HepG2 (cell line): ENCODE data around the gene PLEKHH3. TPM values are rescaled to one million over a fixed set of nuclear protein-coding genes. Genes with fewer than 3 reads are reported as not detected.

Experiments used
- AGO1 ChIP-seq: fragments of 200-400 bp; formaldehyde crosslinking; IDR thresholded peaks from 2 replicates; pipeline ENCODE4 v1.6.1; 2017; ENCODE audit warnings: mild to moderate bottlenecking, low read depth, low read length, moderate library complexity; ENCODE audit not compliant: poor library complexity, severe bottlenecking
- HOXA3 ChIP-seq: sonication (generic); formaldehyde crosslinking; IDR thresholded peaks from 2 replicates; pipeline ENCODE4 v1.5.0; 2020; ENCODE audit warnings: missing genetic modification reagents
- ISX ChIP-seq: sonication (generic); formaldehyde crosslinking; conservative IDR thresholded peaks from 2 replicates; pipeline ENCODE4 v1.5.0; 2020; ENCODE audit warnings: missing genetic modification reagents
- KDM2A ChIP-seq: sonication (generic); formaldehyde crosslinking; IDR thresholded peaks from 2 replicates; pipeline ENCODE4 v1.4.0; 2020; ENCODE audit warnings: low read depth, missing genetic modification reagents, borderline replicate concordance
- LCORL ChIP-seq, 2 experiments: fragments of 450-650 bp in 1 of 2; sonication (generic) in 1 of 2; formaldehyde crosslinking in 1 of 2; IDR thresholded peaks; 2 replicates each; pipeline versions ENCODE4 v1.5.0 to v1.6.1; 2017 to 2020; ENCODE audit warnings: antibody characterized with exemption in 1 of 2, missing genetic modification reagents in 1 of 2
- MAZ ChIP-seq, 2 experiments: sonication (generic) in 1 of 2; formaldehyde crosslinking in 1 of 2; IDR thresholded peaks; 2 replicates each; pipeline versions ENCODE4 v1.5.0 to v1.6.1; 2012 to 2020; ENCODE audit warnings: low read depth in 2 of 2, mild to moderate bottlenecking in 2 of 2, borderline replicate concordance in 1 of 2, improper control_type of control experiment in 1 of 2, low read length in 1 of 2, missing genetic modification reagents in 1 of 2, moderate library complexity in 1 of 2
- MTA1 ChIP-seq: sonication (generic); formaldehyde crosslinking; IDR thresholded peaks from 2 replicates; pipeline ENCODE4 v1.4.0; 2020; ENCODE audit warnings: missing genetic modification reagents, mild to moderate bottlenecking, borderline replicate concordance
- NFYB ChIP-seq: sonication (generic); formaldehyde crosslinking; IDR thresholded peaks from 2 replicates; pipeline ENCODE4 v1.4.0; 2020; ENCODE audit warnings: missing genetic modification reagents
- NPAS2 ChIP-seq: sonication (generic); formaldehyde crosslinking; IDR thresholded peaks from 2 replicates; pipeline ENCODE4 v1.8.0; 2022; ENCODE audit warnings: mild to moderate bottlenecking, missing genetic modification reagents, borderline replicate concordance
- REPIN1 ChIP-seq: sonication (generic); formaldehyde crosslinking; IDR thresholded peaks from 2 replicates; pipeline ENCODE4 v1.8.0; 2022; ENCODE audit warnings: missing genetic modification reagents, low read depth, mild to moderate bottlenecking, borderline replicate concordance
- THYN1 ChIP-seq: sonication (generic); formaldehyde crosslinking; IDR thresholded peaks from 2 replicates; pipeline ENCODE4 v1.8.1; 2023; ENCODE audit warnings: low read depth, mild to moderate bottlenecking, moderate library complexity, missing genetic modification reagents, borderline replicate concordance
- ZNF24 ChIP-seq: fragments of 450-650 bp; IDR thresholded peaks from 2 replicates; pipeline ENCODE4 v1.6.1; 2017; ENCODE audit warnings: antibody characterized with exemption, mild to moderate bottlenecking
- ZNF33B ChIP-seq: sonication (generic); formaldehyde crosslinking; IDR thresholded peaks from 2 replicates; pipeline ENCODE4 v1.5.1; 2020; ENCODE audit warnings: mild to moderate bottlenecking, missing genetic modification reagents
- ZNF768 ChIP-seq: sonication (generic); formaldehyde crosslinking; IDR thresholded peaks from 2 replicates; pipeline ENCODE4 v1.4.0; 2020; ENCODE audit warnings: missing genetic modification reagents
- polyA plus RNA-seq, 8 experiments: library from polyadenylated mRNA; depleted of rRNA in 3 of 8; stranded (reverse) in 7 of 8; unstranded in 1 of 8; fragments of >200 nt; fragmentation: Illumina TruSeq in 4 of 8; extraction: Trizol in 4 of 8; gene quantifications; 2 replicates each; pipeline versions ENCODE4 v1.2.1 to v1.2.3, GENCODE V29; 2011 to 2016; ENCODE audit warnings: low read depth in 4 of 8, missing spikeins in 1 of 8, mixed read lengths in 1 of 8; ENCODE audit not compliant: insufficient read depth in 1 of 8
- total RNA-seq, 5 experiments: library from RNA; depleted of rRNA; stranded (reverse); fragments of >200 nt; fragmentation: Illumina TruSeq; extraction: Trizol; gene quantifications; 2 replicates each; pipeline ENCODE4 v1.2.3, GENCODE V29; 2016; ENCODE audit warnings: low read depth in 1 of 5
- TF ChIP-seq, protein P1 (sequence below), 2 experiments: sonication (generic) in 1 of 2; formaldehyde crosslinking in 1 of 2; IDR thresholded peaks; 2 replicates each; pipeline versions ENCODE4 v1.6.1 to v1.9.0; 2014 to 2022; ENCODE audit warnings: antibody characterized with exemption in 1 of 2, borderline replicate concordance in 1 of 2, inconsistent platforms in 1 of 2, low read depth in 1 of 2, missing genetic modification reagents in 1 of 2
- TF ChIP-seq, protein P2 (sequence below): sonication (generic); formaldehyde crosslinking; IDR thresholded peaks from 2 replicates; pipeline ENCODE4 v1.4.0; 2020; ENCODE audit warnings: low read depth, mild to moderate bottlenecking, missing genetic modification reagents
- TF ChIP-seq, protein P3 (sequence below): sonication (generic); formaldehyde crosslinking; IDR thresholded peaks from 2 replicates; pipeline ENCODE4 v1.5.0; 2020; ENCODE audit warnings: mild to moderate bottlenecking, missing genetic modification reagents

The PLEKHH3 gene
- total and polyA plus RNA-seq, 2 of the 13 experiments (the other 11 are each of a cell fraction or from before 2014, with no cell fraction given): 6.0 to 19.9 TPM

DNA sequence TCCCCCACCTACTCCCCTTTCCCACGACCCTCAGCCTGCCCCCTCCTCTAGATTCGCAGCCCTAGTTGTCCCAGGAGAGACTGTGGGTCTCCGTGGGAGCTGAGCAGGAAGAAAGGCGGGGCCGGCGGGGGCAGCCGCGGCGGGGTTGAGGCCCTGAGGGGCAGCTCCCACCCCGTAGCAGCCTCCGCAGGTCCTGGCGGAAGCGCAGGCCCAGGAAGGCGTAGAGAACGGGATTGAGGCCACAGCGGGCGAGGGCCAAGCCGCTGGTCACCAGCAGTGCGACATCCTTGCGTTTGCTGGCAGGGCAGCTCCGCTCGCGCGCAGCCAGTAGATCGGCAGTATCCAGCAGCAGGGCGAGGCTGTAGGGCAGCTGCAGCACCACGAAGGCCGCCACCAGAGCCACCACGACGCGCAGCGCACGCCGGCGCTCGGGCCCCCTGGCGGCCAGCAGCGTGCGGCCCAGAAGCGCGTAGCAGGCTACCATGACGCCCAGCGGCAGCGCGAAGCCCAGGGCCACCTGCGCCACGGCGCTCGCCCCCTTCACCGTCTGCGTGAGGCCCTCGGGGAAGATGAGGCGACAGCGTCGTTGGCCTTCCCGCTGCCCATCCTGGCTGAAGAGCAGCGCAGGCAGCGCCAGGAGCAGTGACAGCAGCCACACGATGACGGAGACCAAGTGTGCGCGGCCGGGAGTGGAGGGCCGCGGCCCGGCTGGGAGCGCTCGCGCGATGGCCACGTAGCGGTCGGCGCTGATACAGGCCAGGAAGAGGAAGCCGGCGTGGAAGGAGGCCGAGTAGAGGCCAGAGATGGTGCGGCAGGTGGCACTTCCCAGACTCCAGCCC is 2.9 kb upstream of the PLEKHH3 start (continued):
- TF ChIP-seq, protein P1, sequence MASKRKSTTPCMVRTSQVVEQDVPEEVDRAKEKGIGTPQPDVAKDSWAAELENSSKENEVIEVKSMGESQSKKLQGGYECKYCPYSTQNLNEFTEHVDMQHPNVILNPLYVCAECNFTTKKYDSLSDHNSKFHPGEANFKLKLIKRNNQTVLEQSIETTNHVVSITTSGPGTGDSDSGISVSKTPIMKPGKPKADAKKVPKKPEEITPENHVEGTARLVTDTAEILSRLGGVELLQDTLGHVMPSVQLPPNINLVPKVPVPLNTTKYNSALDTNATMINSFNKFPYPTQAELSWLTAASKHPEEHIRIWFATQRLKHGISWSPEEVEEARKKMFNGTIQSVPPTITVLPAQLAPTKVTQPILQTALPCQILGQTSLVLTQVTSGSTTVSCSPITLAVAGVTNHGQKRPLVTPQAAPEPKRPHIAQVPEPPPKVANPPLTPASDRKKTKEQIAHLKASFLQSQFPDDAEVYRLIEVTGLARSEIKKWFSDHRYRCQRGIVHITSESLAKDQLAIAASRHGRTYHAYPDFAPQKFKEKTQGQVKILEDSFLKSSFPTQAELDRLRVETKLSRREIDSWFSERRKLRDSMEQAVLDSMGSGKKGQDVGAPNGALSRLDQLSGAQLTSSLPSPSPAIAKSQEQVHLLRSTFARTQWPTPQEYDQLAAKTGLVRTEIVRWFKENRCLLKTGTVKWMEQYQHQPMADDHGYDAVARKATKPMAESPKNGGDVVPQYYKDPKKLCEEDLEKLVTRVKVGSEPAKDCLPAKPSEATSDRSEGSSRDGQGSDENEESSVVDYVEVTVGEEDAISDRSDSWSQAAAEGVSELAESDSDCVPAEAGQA (IDR thresholded peaks at IDR 0.05; ENCODE audit: low read depth): no peak
- TF ChIP-seq, protein P1 (CRISPR knock-in tag; IDR thresholded peaks at IDR 0.05; ENCODE audit: borderline replicate concordance): no peak
- TF ChIP-seq REPIN1 (CRISPR knock-in tag): no peak
- no peak for TF ChIP-seq ZNF24
- TF ChIP-seq, protein P2, sequence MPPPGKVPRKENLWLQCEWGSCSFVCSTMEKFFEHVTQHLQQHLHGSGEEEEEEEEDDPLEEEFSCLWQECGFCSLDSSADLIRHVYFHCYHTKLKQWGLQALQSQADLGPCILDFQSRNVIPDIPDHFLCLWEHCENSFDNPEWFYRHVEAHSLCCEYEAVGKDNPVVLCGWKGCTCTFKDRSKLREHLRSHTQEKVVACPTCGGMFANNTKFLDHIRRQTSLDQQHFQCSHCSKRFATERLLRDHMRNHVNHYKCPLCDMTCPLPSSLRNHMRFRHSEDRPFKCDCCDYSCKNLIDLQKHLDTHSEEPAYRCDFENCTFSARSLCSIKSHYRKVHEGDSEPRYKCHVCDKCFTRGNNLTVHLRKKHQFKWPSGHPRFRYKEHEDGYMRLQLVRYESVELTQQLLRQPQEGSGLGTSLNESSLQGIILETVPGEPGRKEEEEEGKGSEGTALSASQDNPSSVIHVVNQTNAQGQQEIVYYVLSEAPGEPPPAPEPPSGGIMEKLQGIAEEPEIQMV: no peak
- TF ChIP-seq, protein P3, sequence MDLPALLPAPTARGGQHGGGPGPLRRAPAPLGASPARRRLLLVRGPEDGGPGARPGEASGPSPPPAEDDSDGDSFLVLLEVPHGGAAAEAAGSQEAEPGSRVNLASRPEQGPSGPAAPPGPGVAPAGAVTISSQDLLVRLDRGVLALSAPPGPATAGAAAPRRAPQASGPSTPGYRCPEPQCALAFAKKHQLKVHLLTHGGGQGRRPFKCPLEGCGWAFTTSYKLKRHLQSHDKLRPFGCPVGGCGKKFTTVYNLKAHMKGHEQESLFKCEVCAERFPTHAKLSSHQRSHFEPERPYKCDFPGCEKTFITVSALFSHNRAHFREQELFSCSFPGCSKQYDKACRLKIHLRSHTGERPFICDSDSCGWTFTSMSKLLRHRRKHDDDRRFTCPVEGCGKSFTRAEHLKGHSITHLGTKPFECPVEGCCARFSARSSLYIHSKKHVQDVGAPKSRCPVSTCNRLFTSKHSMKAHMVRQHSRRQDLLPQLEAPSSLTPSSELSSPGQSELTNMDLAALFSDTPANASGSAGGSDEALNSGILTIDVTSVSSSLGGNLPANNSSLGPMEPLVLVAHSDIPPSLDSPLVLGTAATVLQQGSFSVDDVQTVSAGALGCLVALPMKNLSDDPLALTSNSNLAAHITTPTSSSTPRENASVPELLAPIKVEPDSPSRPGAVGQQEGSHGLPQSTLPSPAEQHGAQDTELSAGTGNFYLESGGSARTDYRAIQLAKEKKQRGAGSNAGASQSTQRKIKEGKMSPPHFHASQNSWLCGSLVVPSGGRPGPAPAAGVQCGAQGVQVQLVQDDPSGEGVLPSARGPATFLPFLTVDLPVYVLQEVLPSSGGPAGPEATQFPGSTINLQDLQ: no peak
- TF ChIP-seq MAZ (IDR thresholded peaks at IDR 0.05; ENCODE audit: borderline replicate concordance, low read depth, low read length): no peak
- no peak for TF ChIP-seq MAZ (CRISPR knock-in tag; IDR thresholded peaks at IDR 0.05; ENCODE audit: low read depth)
- TF ChIP-seq THYN1 (CRISPR knock-in tag): no peak
- TF ChIP-seq NFYB (CRISPR knock-in tag): no peak
- TF ChIP-seq MTA1 (CRISPR knock-in tag): 0 out of 2 replicates have a peak, but pooled peaks have one; percentile 1
- TF ChIP-seq AGO1: no peak
- TF ChIP-seq ZNF33B (CRISPR knock-in tag): no peak
- TF ChIP-seq KDM2A (CRISPR knock-in tag): 0 out of 2 replicates have a peak, but pooled peaks have one; percentile 5
- TF ChIP-seq ZNF768 (CRISPR knock-in tag): peak; percentile 30; the same call in 1 of the 2 replicates
- TF ChIP-seq ISX (CRISPR knock-in tag): no peak
- TF ChIP-seq NPAS2 (CRISPR knock-in tag): no peak
- TF ChIP-seq HOXA3 (CRISPR knock-in tag): peak; percentile 70
- TF ChIP-seq LCORL (IDR thresholded peaks at IDR 0.05): no peak
- no peak for TF ChIP-seq LCORL (CRISPR knock-in tag; IDR thresholded peaks at IDR 0.05)
